ENCODE data around the gene ARRB1. TPM values are rescaled to one million over a fixed set of nuclear protein-coding genes. Genes with fewer than 3 reads are reported as not detected.

Gene ARRB1
- total and polyA plus RNA-seq, 12 donors, result 4.9 to 54.2 (median 31.0) TPM

GRCh38 chr11:75241906-75242644 lies 109.4 kb downstream of the ARRB1 start:
- Histone ChIP-seq H3K36me3 (replicated peaks in 1 of 2) (no peaks in the 10 kb centered on the region), H3K27me3 (no peaks in the 10 kb centered on the region), H3K4me1 (replicated peaks in 1 of 2) (peaks cover 0 to 9% of the 10 kb centered on the region in 2 donors), H3K27ac (no peak overlapping the region), H3K4me3 (peak overlapping the region in 1 of 4 donors; percentile 62), H3K9me3 (replicated peaks in 1 of 3) (no peaks in the 10 kb centered on the region)
- peak in 1 of 6 experiments; percentile 30 for TF ChIP-seq CTCF (IDR thresholded peaks at IDR 0.05)
- TF ChIP-seq POLR2A (IDR thresholded peaks at IDR 0.05), result no peak
- 5 to 17% (median 9%) methylated on average over 6 to 72 of the region's 72 CpGs for WGBS, 4 donors
- DNase-seq, result peak in 1 of 7 donors; percentile 50
- intact Hi-C loops (cut with DNase I), result loop anchor here (2.0 to 10.0 kb wide), 3 partner anchors 101 to 220 kb away; no protein-coding TSS in a partner anchor

GRCh38 chr11:75241036-75241905 lies 110.2 kb downstream of the ARRB1 start:
- Histone ChIP-seq H3K36me3 (replicated peaks in 1 of 2) (no peaks in the 10 kb centered on the region), H3K4me3 (peak overlapping the region in 1 of 4 donors; percentile 62), H3K27me3 (no peaks in the 10 kb centered on the region), H3K4me1 (replicated peaks in 1 of 2) (peaks cover 0 to 9% of the 10 kb centered on the region in 2 donors), H3K9me3 (replicated peaks in 1 of 3) (no peaks in the 10 kb centered on the region), H3K27ac (peak overlapping the region in 1 of 5 donors; percentile 30)
- DNase-seq, result peak; percentile 73 to 91 (median 85)
- peak in 3 of 6 experiments; percentile 96 to 100 (median 100) for TF ChIP-seq CTCF (IDR thresholded peaks at IDR 0.05)
- peak in 1 of 2 donors; percentile 18 for TF ChIP-seq POLR2A (IDR thresholded peaks at IDR 0.05)
- WGBS, 4 donors, result 0 to 1% (median 1%) methylated on average over 8 to 140 of the region's 140 CpGs
- intact Hi-C loops (cut with DNase I), result loop anchor here (5.0 to 10.0 kb wide), 2 partner anchors 216 to 219 kb away; no protein-coding TSS in a partner anchor

- Histone ChIP-seq H3K4me1 (replicated peaks in 1 of 2) (peaks cover 0 to 9% of the 10 kb centered on the region in 2 donors), H3K9me3 (replicated peaks in 1 of 3) (no peaks in the 10 kb centered on the region), H3K36me3 (replicated peaks in 1 of 2) (no peaks in the 10 kb centered on the region), H3K4me3 (peak within 1 kb of the TSS in 2 of 4 donors; percentile 9 to 62), H3K27ac (peak within 1 kb of the TSS in 1 of 5 donors; percentile 30), H3K27me3 (no peaks in the 10 kb centered on the region)
- peak in 3 of 7 donors; percentile 15 to 57 (median 35) for DNase-seq
- WGBS, 4 donors, result 2 to 35% (median 9%) methylated on average over 2 to 57 of the region's 58 CpGs
- intact Hi-C loops (cut with DNase I), result loop anchor here (5.0 to 10.0 kb wide), 2 partner anchors 216 to 218 kb away; no protein-coding TSS in a partner anchor
- TF ChIP-seq POLR2A (IDR thresholded peaks at IDR 0.05), result no peak
- TF ChIP-seq CTCF (IDR thresholded peaks at IDR 0.05), result no peak
Measured at GRCh38 chr11:75240311-75241035, 111.0 kb downstream of the ARRB1 start, which contains the start of gene TPBGL. TPBGL (plus strand) TSS chr11:75240774; CDS start chr11:75241050, 276 bp downstream.
